H1 (cell line): ENCODE data around the gene LRRIQ4. TPM values are rescaled to one million over a fixed set of nuclear protein-coding genes. Genes with fewer than 3 reads are reported as not detected.

ENCODE experiments used
- EGR1 ChIP-seq: IDR thresholded peaks from 2 replicates; pipeline ENCODE4 v1.6.1; 2011; ENCODE audit warnings: low read depth, low read length, borderline replicate concordance
- SP1 ChIP-seq: IDR thresholded peaks from 2 replicates; pipeline ENCODE4 v1.6.1; 2011; ENCODE audit warnings: low read depth, low read length
- polyA plus RNA-seq, 7 experiments: library from polyadenylated mRNA; depleted of rRNA in 3 of 7; stranded (reverse) in 5 of 7; unstranded in 2 of 7; fragments of >200 nt in 5 of 7; fragments of 200-250 nt in 2 of 7; gene quantifications; 1 replicate in 5 of 7; 2 replicates in 1 of 7; 4 replicates in 1 of 7; pipeline versions ENCODE4 v1.2.1 to v1.2.3, GENCODE V29; 2011 to 2013; ENCODE audit warnings: missing spikeins in 2 of 7, mixed read lengths in 2 of 7
- total RNA-seq: library from RNA; stranded (reverse); fragmentation: NEBNext Ultra II Directional; extraction: Animal tissue kit (Norgen Biotek cat#: 25700); gene quantifications from 2 replicates; pipeline ENCODE4 v1.2.1, GENCODE V29; 2021

LRRIQ4 gene
- total and polyA plus RNA-seq, 2 of the 8 experiments (the other 6 are each of a cell fraction or from before 2014, with no cell fraction given) = 0.08 TPM; not detected in 1

DNA sequence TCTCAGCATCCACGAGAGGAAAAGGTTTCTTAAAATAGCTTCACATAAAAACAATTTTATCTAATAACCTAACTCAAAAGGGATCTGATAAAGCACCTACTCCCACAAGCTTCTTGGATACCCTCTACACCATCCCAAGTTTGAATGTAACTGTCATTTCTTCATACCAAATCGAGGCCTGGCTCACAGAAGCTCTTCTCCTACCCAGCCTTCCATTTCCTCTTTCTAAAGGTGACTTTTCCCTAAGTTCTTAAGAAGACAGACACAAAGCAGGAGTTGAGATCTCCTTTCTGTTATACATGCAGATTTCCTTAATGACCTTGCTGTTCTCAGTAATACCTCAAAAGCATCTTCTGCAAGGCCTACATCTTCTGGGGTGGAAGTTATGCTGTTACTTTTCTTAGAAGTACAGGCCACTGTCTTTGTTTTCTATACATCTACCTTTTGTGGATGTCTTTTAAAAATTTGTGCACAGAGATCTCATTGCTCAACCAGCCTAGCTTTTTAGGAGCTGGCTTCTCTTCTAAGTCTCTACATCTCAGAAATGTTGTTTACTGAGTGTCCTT, 3.4 kb upstream of the LRRIQ4 start (continued):
- TF ChIP-seq EGR1 = no peak
- TF ChIP-seq SP1 = no peak
